ENCODE measurements around the gene CCSER1. TPM values are rescaled to one million over a fixed set of nuclear protein-coding genes. Genes with fewer than 3 reads are reported as not detected.

Gene CCSER1
- total and polyA plus RNA-seq, 2 of the 8 experiments (the other 6 are each of a cell fraction or from before 2014, with no cell fraction given), result 0.26 to 0.84 TPM

DNA sequence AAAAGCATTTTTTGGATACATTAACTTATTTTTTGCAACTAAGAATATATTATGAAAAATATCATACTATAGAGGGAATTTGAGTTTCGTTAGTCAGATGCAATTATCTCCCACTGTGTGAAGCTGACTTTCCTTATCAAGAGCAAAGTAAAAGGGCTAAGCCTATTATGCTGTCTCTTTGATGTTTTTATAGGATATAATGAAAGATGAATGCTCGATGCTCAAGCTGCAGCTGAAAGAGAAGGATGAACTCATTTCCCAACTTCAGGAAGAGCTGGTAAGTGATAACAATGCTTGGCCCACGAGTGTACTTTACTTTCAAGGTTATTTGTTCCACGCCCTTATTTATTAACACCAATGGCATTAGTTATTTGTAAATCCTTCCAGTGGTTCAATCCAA, 688.4 kb downstream of the CCSER1 start:
- Histone ChIP-seq H3K23ac (ENCODE audit: insufficient read length) (no peak overlapping the region), H3K36me3 (ENCODE audit: control insufficient read depth in 2 of 4, insufficient read depth in 4 of 4, low read length in 3 of 4) (peaks cover 0 to 5% (median 2%) of the 10 kb centered on the region in 4 experiments; a peak in 4 of 8 replicates), H2AFZ (ENCODE audit: low read length) (no peak overlapping the region), H3K4me3 (ENCODE audit: extremely low read depth in 1 of 4, insufficient read depth in 2 of 4, low read depth in 3 of 4, low read length in 4 of 4) (no peak overlapping the region), H2AK5ac (ENCODE audit: low read depth, low read length) (no peak overlapping the region), H3K79me2 (ENCODE audit: control insufficient read depth in 1 of 2, insufficient read depth in 2 of 2, low read length in 2 of 2) (no peaks in the 10 kb centered on the region), H3K4me1 (replicated peaks in 1 of 4; ENCODE audit: control insufficient read depth in 3 of 4, insufficient read depth in 4 of 4, low read length in 3 of 4) (no peaks in the 10 kb centered on the region; a peak in 1 of 7 replicates), H2BK15ac (ENCODE audit: low read length) (no peak overlapping the region), H3K27ac (ENCODE audit: low read depth, low read length) (no peak overlapping the region), H3K56ac (replicated peaks; ENCODE audit: insufficient read length, low read depth, low read length) (no peak overlapping the region), H3K9ac (replicated peaks in 1 of 4; ENCODE audit: extremely low read depth in 1 of 4, low read depth in 3 of 4, low read length in 3 of 4) (no peak overlapping the region), H3K9me3 (ENCODE audit: insufficient read depth in 2 of 2, low read depth in 1 of 2, low read length in 1 of 2) (peaks cover 22 to 24% of the 10 kb centered on the region in 2 experiments), H2BK20ac (ENCODE audit: low read length) (no peak overlapping the region), H4K8ac (ENCODE audit: extremely low read depth, insufficient read depth, low read length) (no peak overlapping the region), H3K4me2 (ENCODE audit: insufficient read depth in 1 of 2, low read depth in 2 of 2, low read length in 2 of 2) (no peak overlapping the region), H3K23me2 (ENCODE audit: low read depth, low read length) (no peaks in the 10 kb centered on the region), H3K18ac (ENCODE audit: extremely low read depth, low read length) (no peak overlapping the region), H2BK5ac (ENCODE audit: low read depth, low read length) (no peak overlapping the region), H3K14ac (ENCODE audit: insufficient read length) (no peak overlapping the region), H4K5ac (ENCODE audit: insufficient read length, low read depth, low read length) (no peak overlapping the region), H2BK12ac (ENCODE audit: low read depth, low read length) (no peak overlapping the region), H2BK120ac (replicated peaks; ENCODE audit: low read depth, low read length) (peak overlapping the region; percentile 75), H4K91ac (replicated peaks; ENCODE audit: insufficient read length, low read length) (no peak overlapping the region), H4K20me1 (replicated peaks in 1 of 2; ENCODE audit: control insufficient read depth in 1 of 2, insufficient read depth in 2 of 2, low read length in 2 of 2) (no peaks in the 10 kb centered on the region), H3K27me3 (replicated peaks in 1 of 4; ENCODE audit: control insufficient read depth in 3 of 4, extremely low read depth in 1 of 4, insufficient read depth in 3 of 4, low read length in 3 of 4) (no peaks in the 10 kb centered on the region), H3K79me1 (ENCODE audit: low read depth, low read length) (no peaks in the 10 kb centered on the region), H3K4ac (replicated peaks; ENCODE audit: insufficient read length, low read depth, low read length) (no peak overlapping the region)
- no peak for TF ChIP-seq SP2 (IDR thresholded peaks at IDR 0.05; ENCODE audit: low read length)
- CTCF ChIA-PET (ENCODE audit: partially characterized antibody), result no interaction called here
- FAIRE-seq (peak; percentile 32), DNase-seq (ENCODE audit: low read depth in 1 of 2, low spot score in 2 of 2) (no peak)
- 90% methylated on average over 4 of the region's 4 CpGs; no CpG with 5 or more reads in 1 of the 2 experiments for WGBS, 2 experiments (ENCODE audit: extremely low coverage in 1 of 2, insufficient coverage in 1 of 2, insufficient read length in 1 of 2, insufficient replicate concordance in 2 of 2, low coverage in 1 of 2, low lambda C conversion rate in 2 of 2, missing lambda C conversion rate in 1 of 2)
- POLR2A ChIA-PET (ENCODE audit: partially characterized antibody), result no interaction called here
